ENCODE measurements around the gene DOCK9.

DNA sequence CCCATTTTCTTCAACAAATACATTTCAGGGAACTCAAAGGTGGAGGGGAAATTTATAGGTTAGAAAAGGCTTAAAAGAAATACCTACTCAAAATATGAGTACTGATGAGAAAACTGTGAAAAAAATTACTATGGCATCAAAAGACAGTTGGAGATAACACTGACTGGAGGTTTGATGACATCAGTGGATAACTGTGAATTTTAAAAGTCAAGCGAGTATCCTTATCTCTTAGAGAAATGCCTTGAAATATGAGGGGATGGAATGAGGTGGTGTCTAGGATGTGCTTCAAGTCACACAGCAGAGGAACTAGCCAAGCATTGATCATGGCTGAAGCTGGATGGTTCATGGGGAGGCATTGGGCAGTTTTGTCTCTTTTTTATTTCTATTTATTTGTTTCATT, 198.2 kb downstream of the DOCK9 start:
- no peak for TF ChIP-seq POLR2AphosphoS5 (IDR thresholded peaks at IDR 0.05)
- TF ChIP-seq, protein P1, sequence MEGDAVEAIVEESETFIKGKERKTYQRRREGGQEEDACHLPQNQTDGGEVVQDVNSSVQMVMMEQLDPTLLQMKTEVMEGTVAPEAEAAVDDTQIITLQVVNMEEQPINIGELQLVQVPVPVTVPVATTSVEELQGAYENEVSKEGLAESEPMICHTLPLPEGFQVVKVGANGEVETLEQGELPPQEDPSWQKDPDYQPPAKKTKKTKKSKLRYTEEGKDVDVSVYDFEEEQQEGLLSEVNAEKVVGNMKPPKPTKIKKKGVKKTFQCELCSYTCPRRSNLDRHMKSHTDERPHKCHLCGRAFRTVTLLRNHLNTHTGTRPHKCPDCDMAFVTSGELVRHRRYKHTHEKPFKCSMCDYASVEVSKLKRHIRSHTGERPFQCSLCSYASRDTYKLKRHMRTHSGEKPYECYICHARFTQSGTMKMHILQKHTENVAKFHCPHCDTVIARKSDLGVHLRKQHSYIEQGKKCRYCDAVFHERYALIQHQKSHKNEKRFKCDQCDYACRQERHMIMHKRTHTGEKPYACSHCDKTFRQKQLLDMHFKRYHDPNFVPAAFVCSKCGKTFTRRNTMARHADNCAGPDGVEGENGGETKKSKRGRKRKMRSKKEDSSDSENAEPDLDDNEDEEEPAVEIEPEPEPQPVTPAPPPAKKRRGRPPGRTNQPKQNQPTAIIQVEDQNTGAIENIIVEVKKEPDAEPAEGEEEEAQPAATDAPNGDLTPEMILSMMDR (IDR thresholded peaks at IDR 0.05) = no peak

All from upper lobe of left lung (tissue), 4 donors.